GM18526 (cell line): ENCODE measurements around the gene PANK4.

ENCODE experiments used
- POLR2A ChIP-seq: IDR thresholded peaks from 3 replicates; pipeline ENCODE4 v1.6.1; 2011; ENCODE audit not compliant: insufficient read length; ENCODE audit errors: extremely low read depth

Gene PANK4

GRCh38 chr1:2525572-2525919 lies 850 bp downstream of the PANK4 start:
- no peak for TF ChIP-seq POLR2A

GRCh38 chr1:2523891-2524609 lies 2.3 kb downstream of the PANK4 start:
- no peak for TF ChIP-seq POLR2A

GRCh38 chr1:2523191-2523890 lies 3.1 kb downstream of the PANK4 start:
- no peak for TF ChIP-seq POLR2A

- TF ChIP-seq POLR2A, result no peak
These were observed 4.2 kb downstream of the PANK4 start for GRCh38 chr1:2522230-2522629.

- no peak for TF ChIP-seq POLR2A
These were observed 5.6 kb downstream of the PANK4 start for GRCh38 chr1:2520806-2521205.

- no peak for TF ChIP-seq POLR2A
These were observed 6.2 kb downstream of the PANK4 start for GRCh38 chr1:2520206-2520605.

GRCh38 chr1:2519729-2520128 lies 6.7 kb downstream of the PANK4 start:
- no peak for TF ChIP-seq POLR2A

- TF ChIP-seq POLR2A, result no peak
These were observed 7.2 kb downstream of the PANK4 start for GRCh38 chr1:2519029-2519685.

GRCh38 chr1:2518528-2518927 lies 7.9 kb downstream of the PANK4 start:
- no peak for TF ChIP-seq POLR2A

- no peak for TF ChIP-seq POLR2A
These were observed 8.4 kb downstream of the PANK4 start for GRCh38 chr1:2517966-2518365.

GRCh38 chr1:2516946-2517345 lies 9.4 kb downstream of the PANK4 start:
- no peak for TF ChIP-seq POLR2A

- TF ChIP-seq POLR2A, result no peak
These were observed 10.3 kb downstream of the PANK4 start for GRCh38 chr1:2516124-2516523.

- TF ChIP-seq POLR2A, result no peak
These were observed 10.7 kb downstream of the PANK4 start for GRCh38 chr1:2515763-2516080.

- TF ChIP-seq POLR2A, result no peak
These were observed 11.3 kb downstream of the PANK4 start for GRCh38 chr1:2514863-2515762.

GRCh38 chr1:2513939-2514652 lies 12.3 kb downstream of the PANK4 start:
- no peak for TF ChIP-seq POLR2A
